SHP77 treated with DMSO at 0.1 percent for 48 hours (cell line): ENCODE measurements around the gene PALLD.

Source experiments
- DNase-seq: peaks from one replicate; lab custom pipeline; 2025; lab: John Stamatoyannopoulos, UW

PALLD gene

DNA sequence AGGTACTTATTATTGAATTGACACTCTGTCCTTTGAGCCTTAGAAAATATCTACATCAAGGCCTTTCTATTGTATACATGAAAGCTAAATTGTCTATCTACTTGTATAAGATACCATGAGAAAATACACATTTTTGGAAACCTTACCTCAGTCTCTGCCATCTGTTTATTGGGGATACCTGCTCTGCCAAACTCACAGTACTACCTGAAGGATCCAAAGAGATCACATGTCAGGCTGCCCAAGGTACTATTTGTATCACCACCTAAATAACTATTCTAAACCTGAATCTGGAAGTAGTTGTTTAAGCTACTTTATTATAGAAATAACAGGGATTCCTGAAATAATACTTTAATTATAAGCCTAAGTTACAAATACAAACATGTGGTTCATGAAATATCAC is 126.2 kb downstream of the PALLD start:
- DNase-seq: no peak

GRCh38 chr4:168623484-168623883 is 126.6 kb downstream of the PALLD start:
- DNase-seq: no peak

GRCh38 chr4:168628251-168628650 is 131.4 kb downstream of the PALLD start:
- DNase-seq: no peak

GRCh38 chr4:168629566-168629965 is 132.7 kb downstream of the PALLD start:
- DNase-seq: no peak

GRCh38 chr4:168630445-168631187 is 133.8 kb downstream of the PALLD start:
- DNase-seq: no peak

DNA sequence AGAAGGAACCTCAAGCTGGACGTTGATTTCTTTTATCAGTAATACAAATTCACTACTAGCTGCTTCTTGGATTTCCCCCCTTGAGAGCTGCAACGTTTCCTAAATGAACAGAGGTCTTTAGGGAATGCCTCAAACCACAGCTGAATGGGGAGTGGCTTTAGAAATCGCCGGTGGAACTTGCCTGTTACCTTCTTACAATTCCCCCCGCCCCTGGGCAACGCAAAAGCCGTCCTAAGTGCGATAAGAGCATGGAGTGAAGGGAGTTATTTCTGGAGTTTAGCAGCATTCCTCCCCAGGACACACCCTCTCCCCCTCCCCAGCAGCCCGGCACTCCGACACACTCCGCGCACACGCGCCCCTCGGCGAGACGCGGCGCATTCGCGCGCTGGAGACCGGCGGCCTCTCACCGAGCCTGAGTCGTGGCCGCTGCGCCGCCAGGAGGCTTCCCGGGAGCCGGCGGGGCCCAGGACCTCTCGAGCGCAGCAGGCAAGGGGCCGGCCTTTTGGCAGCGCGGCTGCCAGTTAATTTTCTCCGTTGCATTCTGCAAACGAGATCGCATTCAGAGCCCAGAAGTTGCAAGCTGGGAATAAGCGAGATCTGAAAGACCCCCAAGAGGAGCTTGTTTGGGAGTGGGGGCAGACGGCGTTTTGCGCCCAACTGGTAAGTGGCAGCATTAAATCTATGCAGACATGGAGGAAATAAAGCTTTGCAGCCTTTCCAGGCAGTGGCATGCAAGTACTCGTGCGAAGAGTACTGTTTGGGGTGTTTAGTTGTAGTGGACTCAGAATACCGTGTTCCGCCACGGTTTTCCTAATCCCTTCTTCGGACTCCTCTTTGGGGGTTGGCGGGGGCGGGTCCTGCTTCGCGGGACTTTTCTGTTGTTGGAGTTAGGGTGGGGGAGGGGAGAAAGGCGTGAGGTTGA is 134.7 kb downstream of the PALLD start:
- DNase-seq: no peak

DNA sequence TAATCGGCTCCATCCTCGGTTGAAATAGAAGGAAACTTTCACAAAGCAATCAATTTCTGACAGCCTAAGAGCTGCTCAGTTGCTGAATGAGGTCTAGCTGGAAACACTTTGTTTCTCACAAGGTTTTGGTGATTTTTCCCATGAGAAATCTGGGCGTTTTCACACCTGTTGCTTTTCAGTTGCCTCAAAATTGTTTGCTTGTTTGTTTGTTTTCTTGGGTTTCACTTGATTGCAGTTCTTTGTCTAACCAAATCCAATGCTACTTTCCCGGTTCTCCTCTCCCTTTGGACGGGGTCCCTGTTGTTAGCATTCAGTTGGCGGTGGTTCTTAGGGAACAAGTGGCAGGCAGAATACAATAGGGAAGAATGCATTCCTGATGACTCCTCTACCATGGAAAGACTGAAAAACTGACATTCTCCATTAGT is 135.5 kb downstream of the PALLD start:
- DNase-seq: no peak

GRCh38 chr4:168633064-168633463 is 136.2 kb downstream of the PALLD start:
- no peak for DNase-seq

DNA sequence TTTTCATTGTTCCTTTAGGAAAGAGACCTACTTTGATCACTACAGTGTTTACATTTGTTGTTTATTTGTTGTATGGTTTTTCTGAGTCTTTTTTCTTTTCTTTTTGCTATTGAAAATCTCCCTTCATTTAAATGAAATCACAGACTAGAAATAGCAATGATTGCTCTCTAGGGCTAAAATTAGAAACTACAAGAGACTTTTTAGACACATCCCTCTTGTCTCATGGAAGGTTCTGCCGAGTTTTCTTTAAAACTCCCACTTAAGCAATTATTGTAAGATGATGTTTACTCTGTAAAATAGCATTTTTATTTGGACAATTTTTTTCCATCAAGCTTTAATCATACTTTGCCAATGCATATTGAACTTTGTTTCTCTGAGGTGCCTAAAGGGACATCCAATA is 136.6 kb downstream of the PALLD start:
- DNase-seq: no peak

- no peak for DNase-seq
Observed at GRCh38 chr4:168634276-168634802, 137.5 kb downstream of the PALLD start.

GRCh38 chr4:168636040-168636439 is 139.2 kb downstream of the PALLD start:
- no peak for DNase-seq

DNA sequence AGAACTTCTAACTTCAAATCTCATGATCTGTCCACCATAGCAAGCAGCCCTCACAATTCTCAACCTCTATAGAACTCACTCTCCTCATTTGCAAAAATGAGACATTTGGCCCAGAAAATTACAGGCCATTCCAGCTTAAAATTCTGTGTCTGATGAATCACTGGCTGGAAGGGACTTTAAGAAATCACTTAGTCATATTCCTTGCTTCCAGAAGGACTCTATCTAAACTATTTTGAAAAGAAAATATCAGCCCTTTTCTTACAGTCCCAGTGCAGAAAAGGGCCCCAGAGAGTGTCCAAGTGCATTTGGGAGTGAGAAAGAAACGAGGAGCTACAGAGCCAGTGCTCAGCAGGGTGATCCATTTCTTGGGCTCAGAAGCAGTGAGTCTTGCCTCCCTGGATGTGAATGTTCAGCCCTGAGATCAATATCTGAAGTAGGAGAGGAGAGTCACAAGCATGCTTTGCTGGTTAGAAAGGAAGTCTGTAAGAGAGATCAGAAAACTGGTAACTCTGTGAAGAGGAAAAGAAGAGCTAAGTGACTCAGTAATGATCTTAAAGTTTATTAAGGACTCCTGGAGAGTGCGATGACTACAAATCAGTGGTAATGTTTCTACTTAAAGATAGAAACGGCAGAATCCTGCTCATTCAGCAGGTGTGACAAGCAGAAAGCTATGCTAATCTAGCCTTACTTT is 139.8 kb downstream of the PALLD start:
- no peak for DNase-seq

DNA sequence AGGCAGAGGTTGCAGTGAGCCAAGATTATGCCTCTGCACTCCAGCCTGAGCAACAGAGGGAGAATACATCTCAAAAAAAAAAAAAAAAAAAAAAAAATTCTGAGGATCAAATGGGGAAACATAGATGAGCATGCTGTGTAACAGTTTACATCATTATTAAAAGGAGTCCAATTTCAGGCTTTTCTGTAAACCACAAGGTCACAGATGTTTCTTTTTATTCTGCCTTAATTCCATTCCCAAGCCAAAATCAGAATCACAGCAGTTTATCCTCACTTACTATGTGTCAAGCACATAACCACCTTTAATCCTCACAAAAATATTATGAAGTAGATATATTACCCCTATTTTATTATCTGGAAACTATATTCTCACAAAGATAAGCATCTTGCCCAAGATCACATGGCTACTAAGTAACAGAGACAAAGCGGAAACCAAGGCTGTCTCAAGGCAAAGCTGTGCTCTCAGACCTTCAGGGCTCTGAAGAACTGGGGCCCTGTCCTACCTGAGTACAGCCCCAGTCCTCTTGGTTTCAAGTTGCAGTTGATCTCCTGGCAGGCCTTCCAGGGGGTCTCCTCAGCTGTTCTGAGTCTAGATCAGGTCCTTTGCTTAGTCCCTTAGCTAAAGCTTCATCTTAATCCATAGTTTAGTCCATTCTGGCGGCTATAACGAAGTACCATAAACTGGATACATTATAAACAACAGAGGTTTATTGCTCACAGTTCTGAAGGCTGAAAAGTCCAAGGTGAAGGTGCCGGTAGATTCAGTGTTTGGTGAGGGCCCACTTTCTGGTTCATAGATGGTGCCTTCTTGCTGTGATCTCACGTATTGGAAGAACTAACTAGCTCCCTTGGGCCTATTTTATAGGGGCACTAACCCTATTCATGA is 141.3 kb downstream of the PALLD start:
- DNase-seq: no peak

GRCh38 chr4:168639914-168640313 is 143.1 kb downstream of the PALLD start:
- DNase-seq: no peak

DNA sequence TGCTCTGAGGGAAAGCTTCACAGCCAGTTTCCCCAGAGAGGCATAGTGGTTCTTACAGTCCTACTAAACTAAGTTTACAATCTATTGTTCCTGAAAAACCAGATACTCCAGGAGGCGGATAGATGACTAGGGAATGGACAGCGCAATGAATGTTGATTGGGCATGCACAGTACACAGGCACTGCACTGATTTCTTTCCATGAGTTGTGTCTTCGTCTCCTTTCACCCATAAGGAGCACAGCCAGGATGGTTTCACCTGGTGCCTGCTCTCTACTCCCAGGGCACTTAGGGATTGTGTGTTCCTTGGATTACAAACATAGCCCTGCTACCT is 144.9 kb downstream of the PALLD start:
- DNase-seq: no peak

GRCh38 chr4:168642591-168642990 is 145.7 kb downstream of the PALLD start:
- DNase-seq: no peak

- DNase-seq: no peak
Observed at GRCh38 chr4:168643111-168643795, 146.4 kb downstream of the PALLD start.

DNA sequence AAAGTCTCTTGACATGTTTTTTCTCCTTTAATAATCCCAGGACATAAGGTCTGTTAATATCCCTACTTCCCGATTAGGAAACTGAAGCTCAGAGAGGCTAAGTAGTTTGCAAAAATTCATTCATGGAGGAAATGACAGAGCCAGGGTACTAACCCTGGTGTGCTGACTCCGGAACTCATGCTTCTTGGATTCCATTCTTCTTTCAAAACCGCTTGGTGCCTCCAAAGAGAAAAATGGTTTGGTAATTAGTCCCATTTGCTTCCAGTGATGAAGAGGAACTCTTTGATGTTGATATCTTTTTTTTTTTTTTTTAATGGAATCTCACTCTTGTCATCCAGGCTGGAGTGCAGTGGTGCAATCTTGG is 146.9 kb downstream of the PALLD start:
- DNase-seq: no peak

DNA sequence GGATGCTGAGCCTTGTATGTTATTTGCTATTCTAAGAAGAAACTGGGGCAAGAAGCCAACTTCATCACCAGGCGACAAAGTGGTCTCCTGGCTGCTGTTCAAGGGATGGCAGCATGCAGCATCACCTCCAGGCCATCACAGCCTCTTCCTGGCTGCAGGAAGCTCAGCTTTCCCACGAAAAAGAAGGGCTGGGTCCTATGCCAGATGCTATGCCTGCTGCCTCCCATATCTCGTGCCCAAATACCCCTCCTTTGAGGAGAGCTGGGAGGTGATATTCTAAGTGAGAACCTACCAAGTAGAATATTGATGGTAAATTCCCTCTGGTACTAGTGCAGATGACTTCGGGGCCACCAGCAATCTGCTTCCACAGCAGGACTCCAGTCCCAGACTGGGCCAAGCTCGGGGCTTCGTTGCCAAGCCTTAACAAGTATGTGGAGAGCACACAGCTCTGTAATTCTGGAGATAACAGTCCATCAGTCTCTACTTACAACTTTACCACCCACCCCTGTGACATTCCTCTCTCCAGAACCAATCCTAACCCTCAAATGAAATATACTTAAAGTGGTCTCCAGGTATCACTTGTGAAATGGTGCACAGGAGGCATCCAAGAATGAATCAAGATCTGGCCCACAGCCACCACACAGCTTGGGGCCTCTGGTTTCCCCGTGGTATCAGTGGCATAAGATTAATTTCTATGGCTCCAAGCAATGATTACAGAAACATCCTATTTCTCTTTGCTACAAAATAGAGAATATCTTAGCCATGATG is 149.3 kb downstream of the PALLD start:
- no peak for DNase-seq
